SK-N-SH (cell line): ENCODE measurements around the gene RFX3. TPM values are rescaled to one million over a fixed set of nuclear protein-coding genes. Genes with fewer than 3 reads are reported as not detected.

Experiments
- CTCF ChIA-PET: fragments of 300-600, 350-600 bp; formaldehyde crosslinking; extraction: SDS; loops from one replicate; lab custom pipeline; 2021; lab: Yijun Ruan, JAX
- POLR2A ChIA-PET: fragments of 350-600 bp; sonication (Branson Sonifier 250); formaldehyde crosslinking; extraction: SDS; loops from one replicate; lab custom pipeline; 2020; ENCODE audit warnings: antibody characterized with exemption, inconsistent platforms; lab: Yijun Ruan, JAX
- DNase-seq: peaks from one replicate; pipeline ENCODE4 v3.0.0; 2012
- H2AFZ ChIP-seq: fragments of 200-600 bp; sonication (generic); 2 replicates; pipeline ENCODE4 v1.8.1; 2016; ENCODE audit warnings: antibody characterized with exemption, mild to moderate bottlenecking, low read depth
- H3F3A ChIP-seq: fragments of 200-600 bp; sonication (generic); replicated peaks from 2 replicates; pipeline ENCODE3; 2016; ENCODE audit warnings: antibody characterized with exemption, mild to moderate bottlenecking; ENCODE audit not compliant: insufficient read depth
- H3K27ac ChIP-seq, 2 experiments: fragments of 200-500 bp in 1 of 2; fragments of 200-600 bp in 1 of 2; sonication (Bioruptor generic) in 1 of 2; sonication (generic), shearing (Covaris generic) in 1 of 2; 2 replicates each; pipeline versions ENCODE4 v1.5.1 to v1.6.1; 2014 to 2016; ENCODE audit warnings: low read depth in 2 of 2, inconsistent platforms in 1 of 2, low read length in 1 of 2, mild to moderate bottlenecking in 1 of 2, mixed read lengths in 1 of 2
- H3K27me3 ChIP-seq: fragments of 200-600 bp; sonication (generic), shearing (Covaris generic); 2 replicates; pipeline ENCODE4 v1.6.1; 2016; ENCODE audit warnings: mixed run types; ENCODE audit not compliant: insufficient read depth
- H3K36me3 ChIP-seq, 2 experiments: fragments of 200-500 bp in 1 of 2; fragments of 200-600 bp in 1 of 2; sonication (Bioruptor generic) in 1 of 2; sonication (generic) in 1 of 2; replicated peaks in 1 of 2; 2 replicates each; pipeline versions ENCODE3 to v1.5.1; 2014 to 2016; ENCODE audit warnings: low read length in 1 of 2, mild to moderate bottlenecking in 1 of 2; ENCODE audit not compliant: insufficient read depth in 2 of 2, control insufficient read depth in 1 of 2
- H3K4me1 ChIP-seq, 2 experiments: fragments of 200-500 bp in 1 of 2; fragments of 200-600 bp in 1 of 2; sonication (Bioruptor generic) in 1 of 2; sonication (generic), shearing (Covaris generic) in 1 of 2; 2 replicates each; pipeline versions ENCODE4 v1.5.1 to v1.6.1; 2014 to 2016; ENCODE audit warnings: low read depth in 1 of 2, low read length in 1 of 2, mixed run types in 1 of 2; ENCODE audit not compliant: insufficient read depth in 2 of 2, control insufficient read depth in 1 of 2
- H3K4me2 ChIP-seq: fragments of 200-600 bp; sonication (generic), shearing (Covaris generic); 2 replicates; pipeline ENCODE4 v1.6.1; 2017; ENCODE audit warnings: mixed run types
- H3K4me3 ChIP-seq, 2 experiments: fragments of 200-500 bp in 1 of 2; fragments of 200-600 bp in 1 of 2; sonication (Bioruptor generic) in 1 of 2; sonication (generic), shearing (Covaris generic) in 1 of 2; 2 replicates each; pipeline versions ENCODE4 v1.5.1 to v1.8.1; 2014 to 2016; ENCODE audit warnings: low read depth in 2 of 2, inconsistent platforms in 1 of 2, low read length in 1 of 2, mild to moderate bottlenecking in 1 of 2, mixed read lengths in 1 of 2, moderate library complexity in 1 of 2
- H3K79me2 ChIP-seq: fragments of 200-600 bp; sonication (generic); 2 replicates; pipeline ENCODE4 v1.8.1; 2017; ENCODE audit warnings: mild to moderate bottlenecking; ENCODE audit not compliant: insufficient read depth
- H3K9ac ChIP-seq: fragments of 200-600 bp; sonication (generic); 2 replicates; pipeline ENCODE4 v1.6.1; 2017; ENCODE audit warnings: mixed run types
- H3K9me2 ChIP-seq: fragments of 200-600 bp; sonication (generic); 2 replicates; pipeline ENCODE4 v1.6.1; 2017; ENCODE audit warnings: mixed run types
- H3K9me3 ChIP-seq: fragments of 200-600 bp; sonication (generic); 2 replicates; pipeline ENCODE4 v1.6.1; 2017; ENCODE audit warnings: mixed run types, mild to moderate bottlenecking, moderate library complexity
- H4K20me1 ChIP-seq: fragments of 200-600 bp; sonication (generic); 2 replicates; pipeline ENCODE4 v1.6.1; 2017; ENCODE audit warnings: mild to moderate bottlenecking, mixed run types; ENCODE audit not compliant: insufficient read depth
- ELF1 ChIP-seq: IDR thresholded peaks from 2 replicates; pipeline ENCODE4 v1.4.0; 2012
- FOXM1 ChIP-seq: IDR thresholded peaks from 2 replicates; pipeline ENCODE4 v1.4.0; 2012; ENCODE audit warnings: low read depth, mild to moderate bottlenecking
- GABPA ChIP-seq: IDR thresholded peaks from 2 replicates; pipeline ENCODE4 v1.4.0; 2012; ENCODE audit warnings: low read depth, mild to moderate bottlenecking
- POLR2AphosphoS5 ChIP-seq: IDR thresholded peaks from 2 replicates; pipeline ENCODE4 v1.6.1; 2012; ENCODE audit warnings: low read depth, low read length
- REST ChIP-seq: IDR thresholded peaks from 2 replicates; pipeline ENCODE4 v1.6.1; 2012; ENCODE audit warnings: mild to moderate bottlenecking, low read depth, low read length, moderate library complexity
- TAF1 ChIP-seq: IDR thresholded peaks from 2 replicates; pipeline ENCODE4 v1.6.1; 2012; ENCODE audit warnings: low read depth, mild to moderate bottlenecking, low read length, moderate library complexity, borderline replicate concordance
- ZBTB33 ChIP-seq: IDR thresholded peaks from 2 replicates; pipeline ENCODE4 v1.4.0; 2012; ENCODE audit warnings: low read depth, borderline replicate concordance
- WGBS: methylation state at CpG from one replicate; pipeline ENCODE4 v1.1.6; 2017; ENCODE audit warnings: low lambda C conversion rate; 5-methylcytosine and 5-hydroxymethylcytosine counted together
- polyA plus RNA-seq, 3 experiments: library from polyadenylated mRNA; depleted of rRNA; stranded (reverse); fragments of >200 nt; gene quantifications; 2 replicates each; pipeline ENCODE4 v1.2.3, GENCODE V29; 2012

The RFX3 gene
- polyA plus RNA-seq, 1 of the 3 experiments (the other 2 are of a cell fraction): 1.7 TPM

- CTCF ChIA-PET: interaction anchor here (0.7 kb wide), 1 partner anchor 748 kb away, joined by 3 read pairs; no protein-coding TSS in a partner anchor
Observed at GRCh38 chr9:3371842-3372241, 154.0 kb downstream of the RFX3 start.

More at GRCh38 chr9:3371842-3372241, 154.0 kb downstream of the RFX3 start:
- 98% methylated on average over 2 of the region's 2 CpGs for WGBS
- no peaks in the 10 kb centered on the region for H4K20me1 ChIP-seq
- H3F3A ChIP-seq: no peaks in the 10 kb centered on the region
- H3K79me2 ChIP-seq: no peaks in the 10 kb centered on the region
- no peak overlapping the region for H3K4me2 ChIP-seq
- no peak overlapping the region for H3K4me3 ChIP-seq
- no peaks in the 10 kb centered on the region for H3K4me1 ChIP-seq
- H3K27ac ChIP-seq: no peak overlapping the region
- no peaks in the 10 kb centered on the region for H3K9me2 ChIP-seq
- H3K9ac ChIP-seq: no peak overlapping the region
- no peak for DNase-seq
- TF ChIP-seq FOXM1: no peak
- TF ChIP-seq GABPA: no peak
- TF ChIP-seq ELF1: no peak
- TF ChIP-seq ZBTB33: no peak
- no peak for TF ChIP-seq TAF1
- TF ChIP-seq POLR2AphosphoS5: no peak
- TF ChIP-seq REST: no peak
- no peak overlapping the region for H2AFZ ChIP-seq
- POLR2A ChIA-PET: no interaction called here
- no peaks in the 10 kb centered on the region for H3K27me3 ChIP-seq
- no peaks in the 10 kb centered on the region for H3K36me3 ChIP-seq
- H3K9me3 ChIP-seq: no peaks in the 10 kb centered on the region
